Measurements from ENCODE around the gene UNC119. TPM values are rescaled to one million over a fixed set of nuclear protein-coding genes. Genes with fewer than 3 reads are reported as not detected.
A peak's percentile ranks its signal among the peaks of the same experiment; 100 is the strongest.

UNC119 gene
- total and polyA plus RNA-seq, 2 of the 13 experiments (the other 11 are each of a cell fraction or from before 2014, with no cell fraction given) = 10.4 to 63.1 TPM

DNA sequence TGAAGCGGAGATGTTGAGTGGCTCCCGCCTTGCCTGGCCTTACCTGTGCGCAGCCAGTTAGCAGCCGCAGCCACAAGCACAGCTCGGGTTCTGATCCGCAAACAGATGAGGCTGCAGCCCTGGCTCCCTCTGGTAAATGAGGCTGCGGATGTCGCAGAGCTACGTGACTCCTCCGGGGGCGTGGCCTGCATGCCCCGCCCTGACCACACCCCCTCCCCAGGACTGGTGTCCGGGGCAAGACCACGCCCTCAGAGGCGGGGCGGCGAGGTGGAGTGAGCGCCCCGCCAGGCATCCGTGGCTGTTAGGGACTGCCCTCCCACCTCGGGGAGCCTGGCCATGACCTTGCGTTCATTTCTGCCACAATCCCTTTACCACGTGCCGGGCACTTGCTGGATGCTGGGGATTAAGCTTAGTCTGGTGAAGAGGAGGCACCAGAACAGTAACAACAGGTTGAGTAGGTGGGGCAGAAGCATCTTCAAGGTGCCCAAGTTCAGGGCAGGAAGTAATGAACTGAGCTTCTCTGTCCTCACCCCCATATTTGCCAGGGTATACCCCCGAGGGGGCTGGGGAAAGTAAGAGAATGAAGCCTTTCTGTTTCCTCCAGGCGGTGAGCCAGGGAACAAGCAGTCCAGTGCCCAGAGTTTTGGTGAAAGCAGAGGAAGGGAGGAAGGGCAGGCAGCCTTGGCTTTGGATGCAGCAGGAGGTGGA is 24.5 kb upstream of the UNC119 start, which contains the start of gene ALDOC (continued):
- TF ChIP-seq, protein P1, sequence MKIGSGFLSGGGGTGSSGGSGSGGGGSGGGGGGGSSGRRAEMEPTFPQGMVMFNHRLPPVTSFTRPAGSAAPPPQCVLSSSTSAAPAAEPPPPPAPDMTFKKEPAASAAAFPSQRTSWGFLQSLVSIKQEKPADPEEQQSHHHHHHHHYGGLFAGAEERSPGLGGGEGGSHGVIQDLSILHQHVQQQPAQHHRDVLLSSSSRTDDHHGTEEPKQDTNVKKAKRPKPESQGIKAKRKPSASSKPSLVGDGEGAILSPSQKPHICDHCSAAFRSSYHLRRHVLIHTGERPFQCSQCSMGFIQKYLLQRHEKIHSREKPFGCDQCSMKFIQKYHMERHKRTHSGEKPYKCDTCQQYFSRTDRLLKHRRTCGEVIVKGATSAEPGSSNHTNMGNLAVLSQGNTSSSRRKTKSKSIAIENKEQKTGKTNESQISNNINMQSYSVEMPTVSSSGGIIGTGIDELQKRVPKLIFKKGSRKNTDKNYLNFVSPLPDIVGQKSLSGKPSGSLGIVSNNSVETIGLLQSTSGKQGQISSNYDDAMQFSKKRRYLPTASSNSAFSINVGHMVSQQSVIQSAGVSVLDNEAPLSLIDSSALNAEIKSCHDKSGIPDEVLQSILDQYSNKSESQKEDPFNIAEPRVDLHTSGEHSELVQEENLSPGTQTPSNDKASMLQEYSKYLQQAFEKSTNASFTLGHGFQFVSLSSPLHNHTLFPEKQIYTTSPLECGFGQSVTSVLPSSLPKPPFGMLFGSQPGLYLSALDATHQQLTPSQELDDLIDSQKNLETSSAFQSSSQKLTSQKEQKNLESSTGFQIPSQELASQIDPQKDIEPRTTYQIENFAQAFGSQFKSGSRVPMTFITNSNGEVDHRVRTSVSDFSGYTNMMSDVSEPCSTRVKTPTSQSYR (CRISPR knock-in tag; IDR thresholded peaks at IDR 0.05; ENCODE audit: borderline replicate concordance) = no peak
- TF ChIP-seq SRF (IDR thresholded peaks at IDR 0.05; ENCODE audit: low read depth, low read length) (no peak), ZNF326 (CRISPR knock-in tag; IDR thresholded peaks at IDR 0.05; ENCODE audit: borderline replicate concordance) (no peak), MAFF (IDR thresholded peaks at IDR 0.05; ENCODE audit: low read depth, low read length) (no peak), ZKSCAN1 (IDR thresholded peaks at IDR 0.05; ENCODE audit: low read length) (no peak), ZNF468 (CRISPR knock-in tag; IDR thresholded peaks at IDR 0.05) (no peak), HMG20A (CRISPR knock-in tag; IDR thresholded peaks at IDR 0.05; ENCODE audit: borderline replicate concordance) (no peak; the same call in 1 of the 2 replicates), TBX3 (IDR thresholded peaks at IDR 0.05; ENCODE audit: borderline replicate concordance) (no peak), SOX5 (CRISPR knock-in tag; IDR thresholded peaks at IDR 0.05; ENCODE audit: borderline replicate concordance) (peak; percentile 86), ZNF841 (CRISPR knock-in tag; IDR thresholded peaks at IDR 0.05; ENCODE audit: borderline replicate concordance) (no peak), ZNF44 (CRISPR knock-in tag; IDR thresholded peaks at IDR 0.05) (no peak), HOXA7 (CRISPR knock-in tag; IDR thresholded peaks at IDR 0.05) (no peak)
- TF ChIP-seq, protein P2, sequence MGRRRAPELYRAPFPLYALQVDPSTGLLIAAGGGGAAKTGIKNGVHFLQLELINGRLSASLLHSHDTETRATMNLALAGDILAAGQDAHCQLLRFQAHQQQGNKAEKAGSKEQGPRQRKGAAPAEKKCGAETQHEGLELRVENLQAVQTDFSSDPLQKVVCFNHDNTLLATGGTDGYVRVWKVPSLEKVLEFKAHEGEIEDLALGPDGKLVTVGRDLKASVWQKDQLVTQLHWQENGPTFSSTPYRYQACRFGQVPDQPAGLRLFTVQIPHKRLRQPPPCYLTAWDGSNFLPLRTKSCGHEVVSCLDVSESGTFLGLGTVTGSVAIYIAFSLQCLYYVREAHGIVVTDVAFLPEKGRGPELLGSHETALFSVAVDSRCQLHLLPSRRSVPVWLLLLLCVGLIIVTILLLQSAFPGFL (CRISPR knock-in tag; IDR thresholded peaks at IDR 0.05) = no peak
- TF ChIP-seq, protein P3, sequence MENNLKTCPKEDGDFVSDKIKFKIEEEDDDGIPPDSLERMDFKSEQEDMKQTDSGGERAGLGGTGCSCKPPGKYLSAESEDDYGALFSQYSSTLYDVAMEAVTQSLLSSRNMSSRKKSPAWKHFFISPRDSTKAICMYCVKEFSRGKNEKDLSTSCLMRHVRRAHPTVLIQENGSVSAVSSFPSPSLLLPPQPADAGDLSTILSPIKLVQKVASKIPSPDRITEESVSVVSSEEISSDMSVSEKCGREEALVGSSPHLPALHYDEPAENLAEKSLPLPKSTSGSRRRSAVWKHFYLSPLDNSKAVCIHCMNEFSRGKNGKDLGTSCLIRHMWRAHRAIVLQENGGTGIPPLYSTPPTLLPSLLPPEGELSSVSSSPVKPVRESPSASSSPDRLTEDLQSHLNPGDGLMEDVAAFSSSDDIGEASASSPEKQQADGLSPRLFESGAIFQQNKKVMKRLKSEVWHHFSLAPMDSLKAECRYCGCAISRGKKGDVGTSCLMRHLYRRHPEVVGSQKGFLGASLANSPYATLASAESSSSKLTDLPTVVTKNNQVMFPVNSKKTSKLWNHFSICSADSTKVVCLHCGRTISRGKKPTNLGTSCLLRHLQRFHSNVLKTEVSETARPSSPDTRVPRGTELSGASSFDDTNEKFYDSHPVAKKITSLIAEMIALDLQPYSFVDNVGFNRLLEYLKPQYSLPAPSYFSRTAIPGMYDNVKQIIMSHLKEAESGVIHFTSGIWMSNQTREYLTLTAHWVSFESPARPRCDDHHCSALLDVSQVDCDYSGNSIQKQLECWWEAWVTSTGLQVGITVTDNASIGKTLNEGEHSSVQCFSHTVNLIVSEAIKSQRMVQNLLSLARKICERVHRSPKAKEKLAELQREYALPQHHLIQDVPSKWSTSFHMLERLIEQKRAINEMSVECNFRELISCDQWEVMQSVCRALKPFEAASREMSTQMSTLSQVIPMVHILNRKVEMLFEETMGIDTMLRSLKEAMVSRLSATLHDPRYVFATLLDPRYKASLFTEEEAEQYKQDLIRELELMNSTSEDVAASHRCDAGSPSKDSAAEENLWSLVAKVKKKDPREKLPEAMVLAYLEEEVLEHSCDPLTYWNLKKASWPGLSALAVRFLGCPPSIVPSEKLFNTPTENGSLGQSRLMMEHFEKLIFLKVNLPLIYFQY (CRISPR knock-in tag; IDR thresholded peaks at IDR 0.05; ENCODE audit: borderline replicate concordance) = no peak
- TF ChIP-seq, protein P4, sequence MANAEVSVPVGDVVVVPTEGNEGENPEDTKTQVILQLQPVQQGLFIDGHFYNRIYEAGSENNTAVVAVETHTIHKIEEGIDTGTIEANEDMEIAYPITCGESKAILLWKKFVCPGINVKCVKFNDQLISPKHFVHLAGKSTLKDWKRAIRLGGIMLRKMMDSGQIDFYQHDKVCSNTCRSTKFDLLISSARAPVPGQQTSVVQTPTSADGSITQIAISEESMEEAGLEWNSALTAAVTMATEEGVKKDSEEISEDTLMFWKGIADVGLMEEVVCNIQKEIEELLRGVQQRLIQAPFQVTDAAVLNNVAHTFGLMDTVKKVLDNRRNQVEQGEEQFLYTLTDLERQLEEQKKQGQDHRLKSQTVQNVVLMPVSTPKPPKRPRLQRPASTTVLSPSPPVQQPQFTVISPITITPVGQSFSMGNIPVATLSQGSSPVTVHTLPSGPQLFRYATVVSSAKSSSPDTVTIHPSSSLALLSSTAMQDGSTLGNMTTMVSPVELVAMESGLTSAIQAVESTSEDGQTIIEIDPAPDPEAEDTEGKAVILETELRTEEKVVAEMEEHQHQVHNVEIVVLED (CRISPR knock-in tag; IDR thresholded peaks at IDR 0.05; ENCODE audit: borderline replicate concordance) = no peak; the same call in 1 of the 2 replicates
- TF ChIP-seq, protein P5, sequence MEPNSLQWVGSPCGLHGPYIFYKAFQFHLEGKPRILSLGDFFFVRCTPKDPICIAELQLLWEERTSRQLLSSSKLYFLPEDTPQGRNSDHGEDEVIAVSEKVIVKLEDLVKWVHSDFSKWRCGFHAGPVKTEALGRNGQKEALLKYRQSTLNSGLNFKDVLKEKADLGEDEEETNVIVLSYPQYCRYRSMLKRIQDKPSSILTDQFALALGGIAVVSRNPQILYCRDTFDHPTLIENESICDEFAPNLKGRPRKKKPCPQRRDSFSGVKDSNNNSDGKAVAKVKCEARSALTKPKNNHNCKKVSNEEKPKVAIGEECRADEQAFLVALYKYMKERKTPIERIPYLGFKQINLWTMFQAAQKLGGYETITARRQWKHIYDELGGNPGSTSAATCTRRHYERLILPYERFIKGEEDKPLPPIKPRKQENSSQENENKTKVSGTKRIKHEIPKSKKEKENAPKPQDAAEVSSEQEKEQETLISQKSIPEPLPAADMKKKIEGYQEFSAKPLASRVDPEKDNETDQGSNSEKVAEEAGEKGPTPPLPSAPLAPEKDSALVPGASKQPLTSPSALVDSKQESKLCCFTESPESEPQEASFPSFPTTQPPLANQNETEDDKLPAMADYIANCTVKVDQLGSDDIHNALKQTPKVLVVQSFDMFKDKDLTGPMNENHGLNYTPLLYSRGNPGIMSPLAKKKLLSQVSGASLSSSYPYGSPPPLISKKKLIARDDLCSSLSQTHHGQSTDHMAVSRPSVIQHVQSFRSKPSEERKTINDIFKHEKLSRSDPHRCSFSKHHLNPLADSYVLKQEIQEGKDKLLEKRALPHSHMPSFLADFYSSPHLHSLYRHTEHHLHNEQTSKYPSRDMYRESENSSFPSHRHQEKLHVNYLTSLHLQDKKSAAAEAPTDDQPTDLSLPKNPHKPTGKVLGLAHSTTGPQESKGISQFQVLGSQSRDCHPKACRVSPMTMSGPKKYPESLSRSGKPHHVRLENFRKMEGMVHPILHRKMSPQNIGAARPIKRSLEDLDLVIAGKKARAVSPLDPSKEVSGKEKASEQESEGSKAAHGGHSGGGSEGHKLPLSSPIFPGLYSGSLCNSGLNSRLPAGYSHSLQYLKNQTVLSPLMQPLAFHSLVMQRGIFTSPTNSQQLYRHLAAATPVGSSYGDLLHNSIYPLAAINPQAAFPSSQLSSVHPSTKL (CRISPR knock-in tag; IDR thresholded peaks at IDR 0.05) = peak; percentile 80
